Mesodermal cell (in vitro differentiated cells): ENCODE measurements around the gene KIAA2012. TPM values are rescaled to one million over a fixed set of nuclear protein-coding genes. Genes with fewer than 3 reads are reported as not detected.

Experiments
- H3K27ac ChIP-seq: 2 replicates; pipeline ENCODE4 v1.7.0; 2013; ENCODE audit warnings: mild to moderate bottlenecking, low read depth, low read length, moderate library complexity; ENCODE audit not compliant: severe bottlenecking
- H3K36me3 ChIP-seq: 2 replicates; pipeline ENCODE4 v1.7.1; 2013; ENCODE audit warnings: mild to moderate bottlenecking, low read length, moderate library complexity; ENCODE audit not compliant: control insufficient read depth, insufficient read depth
- H3K4me1 ChIP-seq: one replicate; pipeline ENCODE4 v1.7.1; 2013; ENCODE audit warnings: mild to moderate bottlenecking, low read length; ENCODE audit not compliant: insufficient read depth, control insufficient read depth, poor library complexity, severe bottlenecking
- H3K4me3 ChIP-seq: 2 replicates; pipeline ENCODE4 v1.7.0; 2013; ENCODE audit warnings: low read length, control low read depth, mild to moderate bottlenecking; ENCODE audit not compliant: insufficient read depth, poor library complexity, severe bottlenecking; ENCODE audit errors: extremely low read depth
- H3K9me3 ChIP-seq: 2 replicates; pipeline ENCODE4 v1.7.1; 2013; ENCODE audit warnings: mild to moderate bottlenecking, low read length, moderate library complexity; ENCODE audit not compliant: control insufficient read depth
- WGBS, 2 experiments: methylation state at CpG; one replicate each; pipeline ENCODE4 v1.1.5; 2013; ENCODE audit warnings: missing lambda C conversion rate in 2 of 2; ENCODE audit not compliant: insufficient coverage in 2 of 2; 5-methylcytosine and 5-hydroxymethylcytosine counted together
- polyA plus RNA-seq, 2 experiments: library from polyadenylated mRNA; stranded (reverse); fragments of 50-300 nt; gene quantifications; one replicate each; pipeline ENCODE4 v1.2.3, GENCODE V29; 2013

KIAA2012 gene
- 0.18 TPM for polyA plus RNA-seq (2013, experiment 1 of 2)
- polyA plus RNA-seq (2013, experiment 2 of 2): 0.05 TPM

- Histone ChIP-seq H3K9me3 (no peaks in the 10 kb centered on the region), H3K4me3 (no peak within 1 kb of the TSS), H3K4me1 (no peaks in the 10 kb centered on the region), H3K27ac (no peak within 1 kb of the TSS), H3K36me3 (no peaks in the 10 kb centered on the region)
- WGBS, 2 experiments: 68 to 78% methylated on average over 6 to 9 of the region's 11 CpGs
Observed at GRCh38 chr2:202072737-202073401, at the start of gene KIAA2012. Gene KIAA2012, plus strand, starts transcription at chr2:202073255. Its CDS starts 373 bp downstream, at chr2:202073628.

GRCh38 chr2:202023904-202024266 lies 49.2 kb upstream of the KIAA2012 start:
- WGBS, 2 experiments: 44 to 55% methylated on average over 7 to 8 of the region's 8 CpGs
- Histone ChIP-seq H3K36me3 (no peaks in the 10 kb centered on the region), H3K4me3 (no peak overlapping the region), H3K9me3 (no peaks in the 10 kb centered on the region), H3K27ac (no peak overlapping the region), H3K4me1 (peaks cover 6% of the 10 kb centered on the region)

GRCh38 chr2:202024871-202025270 lies 48.2 kb upstream of the KIAA2012 start:
- H3K36me3 ChIP-seq: no peaks in the 10 kb centered on the region
- peaks cover 5% of the 10 kb centered on the region for H3K4me1 ChIP-seq
- H3K27ac ChIP-seq: no peak overlapping the region
- no peak overlapping the region for H3K4me3 ChIP-seq
- H3K9me3 ChIP-seq: no peaks in the 10 kb centered on the region
- WGBS, 2 experiments: 86 to 88% methylated on average over 3 to 7 of the region's 9 CpGs

- Histone ChIP-seq H3K36me3 (no peaks in the 10 kb centered on the region), H3K27ac (no peak overlapping the region), H3K9me3 (no peaks in the 10 kb centered on the region), H3K4me1 (no peaks in the 10 kb centered on the region), H3K4me3 (no peak overlapping the region)
- 71 to 87% methylated on average over 3 to 5 of the region's 5 CpGs for WGBS, 2 experiments
Observed at GRCh38 chr2:202025816-202026215, 47.2 kb upstream of the KIAA2012 start.

GRCh38 chr2:202026507-202026906 lies 46.5 kb upstream of the KIAA2012 start:
- no peak overlapping the region for H3K4me3 ChIP-seq
- WGBS, 2 experiments: 98 to 100% methylated on average over 4 of the region's 5 CpGs
- no peaks in the 10 kb centered on the region for H3K4me1 ChIP-seq
- H3K36me3 ChIP-seq: no peaks in the 10 kb centered on the region
- H3K9me3 ChIP-seq: no peaks in the 10 kb centered on the region
- no peak overlapping the region for H3K27ac ChIP-seq

GRCh38 chr2:202030691-202031090 lies 42.4 kb upstream of the KIAA2012 start:
- H3K4me1 ChIP-seq: peaks cover 1% of the 10 kb centered on the region
- H3K4me3 ChIP-seq: no peak overlapping the region
- no peaks in the 10 kb centered on the region for H3K9me3 ChIP-seq
- WGBS, 2 experiments: 80 to 94% methylated on average over 4 of the region's 4 CpGs
- H3K36me3 ChIP-seq: peaks cover under 1% of the 10 kb centered on the region
- H3K27ac ChIP-seq: no peak overlapping the region

- Histone ChIP-seq H3K9me3 (no peaks in the 10 kb centered on the region), H3K4me3 (peak overlapping the region; percentile 65), H3K27ac (peak overlapping the region; percentile 99), H3K4me1 (peaks cover 5% of the 10 kb centered on the region), H3K36me3 (peaks cover 8% of the 10 kb centered on the region)
- WGBS, 2 experiments: no CpG with 5 or more reads among the region's 4 CpGs
Observed at GRCh38 chr2:202031246-202031951, 41.7 kb upstream of the KIAA2012 start.

- H3K36me3 ChIP-seq: peaks cover 10% of the 10 kb centered on the region
- H3K9me3 ChIP-seq: no peaks in the 10 kb centered on the region
- WGBS, 2 experiments: 0% methylated on average over 14 to 34 of the region's 42 CpGs
- H3K4me1 ChIP-seq: peaks cover 13% of the 10 kb centered on the region
- H3K4me3 ChIP-seq: peak overlapping the region; percentile 65
- H3K27ac ChIP-seq: peak overlapping the region; percentile 99
Observed at GRCh38 chr2:202032846-202033316, 40.2 kb upstream of the KIAA2012 start.

GRCh38 chr2:202033317-202034248 lies 39.5 kb upstream of the KIAA2012 start, which contains the start of gene FZD7:
Gene FZD7, plus strand, starts transcription at chr2:202033855. Its CDS starts 793 bp downstream, at chr2:202034648.
- Histone ChIP-seq H3K36me3 (peaks cover 10% of the 10 kb centered on the region), H3K4me3 (peak within 1 kb of the TSS; percentile 68), H3K9me3 (no peaks in the 10 kb centered on the region), H3K4me1 (peaks cover 16% of the 10 kb centered on the region), H3K27ac (peak within 1 kb of the TSS; percentile 99)
- 0 to 1% methylated on average over 64 to 87 of the region's 109 CpGs for whole genome bisulfite sequencing, 2 experiments
